AG04450 (cell line): ENCODE data around the gene ADAMTS17. TPM values are rescaled to one million over a fixed set of nuclear protein-coding genes. Genes with fewer than 3 reads are reported as not detected.

Source experiments
- CTCF ChIA-PET: fragments of 300-600, 350-600 bp; formaldehyde crosslinking; extraction: SDS; loops from one replicate; lab custom pipeline; 2022; ENCODE audit warnings: antibody characterized with exemption, inconsistent platforms; lab: Charles Lee
- POLR2A ChIA-PET: fragments of 350-600 bp; formaldehyde crosslinking; extraction: SDS; loops from one replicate; lab custom pipeline; 2021; ENCODE audit warnings: antibody characterized with exemption, inconsistent platforms; lab: Yijun Ruan, JAX
- DNase-seq: peaks from one replicate; pipeline ENCODE4 v3.0.0-alpha.2; 2011; ENCODE audit warnings: low read depth, low spot score
- H3K27ac ChIP-seq: one replicate; pipeline ENCODE4 v1.5.1; 2012; ENCODE audit warnings: low read depth, low read length, control low read depth
- H3K27me3 ChIP-seq: one replicate; pipeline ENCODE4 v1.6.0; 2012; ENCODE audit warnings: low read length; ENCODE audit not compliant: control insufficient read depth, insufficient read depth
- H3K4me3 ChIP-seq: 2 replicates; pipeline ENCODE4 v1.5.1; 2011; ENCODE audit warnings: mild to moderate bottlenecking, low read depth, low read length, control low read depth
- H3K9me3 ChIP-seq: 2 replicates; pipeline ENCODE4 v1.5.1; 2012; ENCODE audit warnings: low read length; ENCODE audit not compliant: control insufficient read depth, insufficient read depth
- CTCF ChIP-seq: IDR thresholded peaks from 2 replicates; pipeline ENCODE4 v1.5.1; 2011; ENCODE audit warnings: low read depth, low read length, control low read depth, inconsistent platforms
- polyA plus RNA-seq: library from polyadenylated mRNA; depleted of rRNA; stranded (reverse); fragments of >200 nt; gene quantifications from 2 replicates; pipeline ENCODE4 v1.2.3, GENCODE V29; 2011

Gene ADAMTS17
- polyA plus RNA-seq, 1 experiment, result 0.06 TPM

DNA sequence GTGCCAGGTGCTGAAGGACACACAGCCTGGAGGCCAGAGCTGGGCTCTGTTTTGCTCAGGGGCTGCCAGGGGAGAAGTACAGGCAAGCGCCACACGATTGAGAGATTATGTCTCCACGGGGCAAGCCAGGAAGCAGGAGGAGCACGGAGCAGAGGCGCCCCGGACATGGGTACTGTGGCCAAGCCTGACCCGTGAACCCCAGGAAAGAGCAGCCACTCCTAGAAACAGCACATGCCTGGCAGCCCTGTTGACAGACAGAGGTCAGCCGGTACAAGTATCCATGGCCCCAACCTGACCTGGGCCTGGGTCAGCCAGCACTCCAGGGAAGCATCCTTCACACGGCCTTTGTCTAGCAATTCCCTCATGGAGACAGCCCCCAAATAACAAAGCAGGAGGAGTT is 89.4 kb downstream of the ADAMTS17 start:
- CTCF ChIA-PET, result no interaction called here
- no peak for TF ChIP-seq CTCF
- Histone ChIP-seq H3K9me3 (peaks cover 64% of the 10 kb centered on the region), H3K4me3 (no peak overlapping the region), H3K27me3 (no peaks in the 10 kb centered on the region), H3K27ac (no peak overlapping the region)
- POLR2A ChIA-PET, result no interaction called here
- DNase-seq, result no peak

DNA sequence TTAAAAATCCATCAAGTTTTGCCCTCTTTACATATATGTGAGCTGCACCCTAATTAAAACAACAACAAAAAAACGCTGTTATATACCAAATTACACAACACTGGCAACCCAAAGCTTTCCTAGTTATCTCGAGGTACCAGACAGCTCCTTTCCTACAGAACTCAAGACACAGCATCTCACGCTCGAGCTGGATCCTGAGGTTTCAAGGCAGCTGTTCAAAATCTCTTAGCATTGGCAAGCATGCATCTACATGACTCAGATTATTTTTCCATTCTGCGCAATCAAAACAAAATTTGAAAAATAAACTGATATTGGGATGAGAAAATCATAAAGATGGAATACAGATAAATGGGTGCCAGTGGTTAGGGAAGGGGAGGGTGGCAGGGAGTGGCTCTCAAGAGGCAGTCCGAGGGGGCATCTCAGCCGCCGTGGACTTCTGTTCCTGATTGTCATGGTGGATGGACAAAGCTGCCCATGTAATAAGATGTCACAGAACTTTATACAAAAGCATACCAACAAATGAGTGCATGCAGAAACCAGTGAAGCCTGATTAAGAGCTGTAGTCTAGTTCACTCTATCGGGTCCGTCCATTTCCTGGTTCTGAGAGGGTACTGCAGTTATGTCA is 91.5 kb downstream of the ADAMTS17 start:
- no peak overlapping the region for H3K4me3 ChIP-seq
- no peaks in the 10 kb centered on the region for H3K27me3 ChIP-seq
- ChIA-PET CTCF (no interaction called here), POLR2A (no interaction called here)
- no peak for DNase-seq
- H3K9me3 ChIP-seq, result peaks cover 48% of the 10 kb centered on the region
- TF ChIP-seq CTCF, result no peak
- no peak overlapping the region for H3K27ac ChIP-seq

- Histone ChIP-seq H3K9me3 (peaks cover 53% of the 10 kb centered on the region), H3K27ac (no peak overlapping the region), H3K4me3 (no peak overlapping the region), H3K27me3 (no peaks in the 10 kb centered on the region)
- no peak for DNase-seq
- POLR2A ChIA-PET, result no interaction called here
- CTCF ChIA-PET, result no interaction called here
- TF ChIP-seq CTCF, result no peak
These were observed 92.5 kb downstream of the ADAMTS17 start for GRCh38 chr15:100249096-100249815.

DNA sequence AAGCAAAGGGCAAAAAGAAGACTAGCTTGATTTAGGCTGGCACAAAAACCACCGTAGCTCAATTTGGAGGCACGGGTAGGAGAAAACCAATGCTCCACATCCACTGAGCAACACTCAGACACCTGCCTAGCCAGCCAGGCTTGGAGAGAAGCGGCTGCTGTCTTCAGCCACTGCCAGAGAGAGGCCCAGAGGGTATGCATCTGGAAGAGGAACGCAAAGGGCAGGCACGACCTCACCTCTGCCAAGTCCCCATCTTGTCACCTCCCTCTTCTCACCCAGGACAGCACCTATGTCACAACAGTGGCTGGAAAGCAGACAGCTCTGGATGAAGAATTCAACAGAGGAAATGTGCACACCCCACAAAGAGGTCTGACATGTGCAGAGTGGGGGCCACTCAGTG is 93.5 kb downstream of the ADAMTS17 start:
- no peak overlapping the region for H3K27ac ChIP-seq
- no peak for TF ChIP-seq CTCF
- peaks cover 49% of the 10 kb centered on the region for H3K9me3 ChIP-seq
- H3K4me3 ChIP-seq, result no peak overlapping the region
- DNase-seq, result no peak
- ChIA-PET POLR2A (no interaction called here), CTCF (no interaction called here)
- H3K27me3 ChIP-seq, result no peaks in the 10 kb centered on the region
